ENCODE measurements around the gene NPFFR2. TPM values are rescaled to one million over a fixed set of nuclear protein-coding genes. Genes with fewer than 3 reads are reported as not detected.
"Not testable (repeated sequence)": the region's sequence is repeated elsewhere in the genome, so short reads cannot be mapped to it uniquely, and the experiment has no call there.

NPFFR2 gene
- not detected for total RNA-seq

- intact Hi-C loops (cut with DNase I) = no loop called here
- ATAC-seq (peak; percentile 82), DNase-seq (ENCODE audit: low spot score) (peak; percentile 59)
Observed at GRCh38 chr4:72031868-72032608, at the start of gene NPFFR2. TSS of gene NPFFR2 (plus strand) at chr4:72032000. CDS start at chr4:72128592, 96,592 bp downstream.

DNA sequence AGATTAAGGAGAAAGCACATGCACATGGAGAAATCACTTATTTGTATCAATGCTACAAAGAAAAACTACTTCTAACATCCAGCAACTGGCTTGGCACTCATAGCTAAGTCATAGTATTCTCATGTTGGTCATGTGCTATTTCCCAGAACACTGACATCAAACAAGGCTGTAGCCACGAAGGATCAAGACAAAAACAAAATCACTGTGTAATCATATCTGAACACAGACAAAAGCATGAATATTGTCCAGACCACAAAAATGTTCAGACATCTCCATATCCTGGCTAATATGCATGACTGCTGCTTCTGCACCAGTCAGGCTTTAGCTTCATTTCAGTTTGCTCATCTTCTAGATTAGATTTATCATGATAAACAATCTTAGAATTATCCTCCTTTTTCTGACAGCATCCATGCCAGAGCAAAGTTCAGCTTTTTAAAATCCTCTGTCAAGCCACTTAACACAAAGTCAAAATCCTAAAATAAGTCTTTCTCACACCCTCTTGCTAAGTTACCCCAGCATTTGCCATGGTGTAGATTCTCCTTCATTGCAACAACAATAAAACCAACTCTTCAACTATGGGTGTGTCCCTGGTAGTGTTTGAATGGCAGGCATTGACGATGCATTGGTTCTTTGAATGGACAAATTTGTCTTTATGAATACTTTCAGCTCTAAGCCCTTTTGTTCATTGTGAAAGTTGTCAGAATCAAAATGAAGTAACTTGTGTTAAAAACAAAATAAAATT is 39.1 kb upstream of the NPFFR2 start:
- DNase-seq (ENCODE audit: low spot score) (no peak), ATAC-seq (no peak)
- intact Hi-C loops (cut with DNase I) = no loop called here

DNA sequence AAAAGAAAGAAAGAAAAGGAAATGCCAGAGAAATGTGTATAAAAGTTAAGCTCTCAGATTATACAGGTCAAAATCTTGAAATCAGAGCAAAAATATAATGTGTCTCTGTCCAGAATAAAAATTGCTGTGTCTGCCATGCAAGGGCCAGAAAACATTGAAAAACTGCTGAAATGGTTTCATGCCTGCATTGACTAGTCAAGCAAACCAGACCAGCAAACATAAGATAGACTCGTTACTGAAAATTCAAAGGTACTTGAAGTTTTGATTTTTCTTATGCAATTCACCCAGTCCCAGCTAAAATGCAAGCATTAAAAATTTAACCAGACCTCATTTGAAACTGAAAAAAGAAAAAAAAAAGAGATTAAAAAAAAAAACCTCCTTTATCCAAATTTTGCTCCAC is 37.2 kb upstream of the NPFFR2 start:
- intact Hi-C loops (cut with DNase I) = no loop called here
- DNase-seq (ENCODE audit: low spot score) (no peak), ATAC-seq (no peak)

- DNase-seq (ENCODE audit: low spot score) (no peak), ATAC-seq (no peak)
- intact Hi-C loops (cut with DNase I) = no loop called here
Observed at GRCh38 chr4:71995297-71995696, 36.5 kb upstream of the NPFFR2 start.

- ATAC-seq = no peak
- no peak for DNase-seq (ENCODE audit: low spot score)
- intact Hi-C loops (cut with DNase I) = no loop called here
Observed at GRCh38 chr4:72006586-72006985, 25.2 kb upstream of the NPFFR2 start.

DNA sequence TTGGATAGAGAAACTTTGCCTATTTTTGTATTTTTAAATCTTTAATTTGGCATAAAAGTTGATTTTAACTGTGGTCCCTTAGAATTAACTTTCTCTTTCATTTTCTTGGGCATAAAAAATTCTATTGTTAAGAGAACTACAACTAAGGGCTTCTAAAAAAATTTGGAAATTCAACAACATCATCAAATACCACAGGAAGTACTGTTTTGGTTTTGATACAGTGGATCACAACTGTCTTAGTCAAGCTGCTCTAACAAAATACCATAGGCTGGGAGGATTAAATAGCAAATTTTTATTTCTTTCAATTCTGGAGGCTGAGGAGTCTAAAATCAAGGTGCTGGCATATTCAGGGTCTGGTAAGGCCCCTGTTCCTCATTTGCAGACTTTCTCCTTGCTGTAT is 19.9 kb upstream of the NPFFR2 start:
- no peak for DNase-seq (ENCODE audit: low spot score)
- no peak for ATAC-seq
- intact Hi-C loops (cut with DNase I) = no loop called here

DNA sequence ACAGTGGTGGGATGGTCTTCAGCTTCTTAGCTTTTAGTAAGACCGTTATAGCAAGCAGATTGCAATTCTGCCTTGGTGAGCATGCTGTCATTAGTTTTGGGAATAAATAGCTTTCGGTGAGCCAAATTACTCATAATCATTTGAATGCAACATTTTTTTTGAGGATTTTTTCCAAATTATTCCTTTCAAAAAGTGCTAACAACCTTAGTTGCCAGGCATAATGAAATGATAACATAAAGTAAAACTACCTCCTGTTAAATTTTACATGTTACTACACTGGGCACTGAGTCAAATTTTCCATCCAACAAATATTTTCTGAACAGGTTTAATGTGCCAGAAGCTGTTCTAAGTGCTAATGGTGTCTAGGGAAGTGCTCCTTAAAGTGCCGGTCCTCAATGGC is 15.8 kb upstream of the NPFFR2 start:
- intact Hi-C loops (cut with DNase I) = no loop called here
- DNase-seq (ENCODE audit: low spot score) (no peak), ATAC-seq (no peak)

DNA sequence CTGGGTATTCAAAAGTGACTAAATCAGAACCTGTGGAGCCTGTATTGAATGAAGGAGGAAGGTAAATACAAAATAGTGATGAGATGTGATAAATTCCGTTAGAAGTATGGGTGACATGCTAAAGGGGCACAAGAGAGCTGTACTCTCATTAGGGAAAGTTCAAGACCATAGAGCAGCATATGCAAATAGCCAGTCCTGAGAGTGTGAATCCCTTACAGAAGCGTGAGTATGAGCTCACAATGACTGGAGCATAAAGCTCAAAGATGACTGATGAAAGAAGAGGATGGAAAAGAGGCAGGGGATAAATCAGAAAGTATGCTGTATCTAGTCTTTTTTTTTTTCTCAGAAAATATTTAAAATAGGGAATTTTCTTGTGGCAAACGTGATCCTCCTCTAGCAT is 12.1 kb upstream of the NPFFR2 start:
- DNase-seq (ENCODE audit: low spot score) (no peak), ATAC-seq (no peak)
- intact Hi-C loops (cut with DNase I) = no loop called here

- intact Hi-C loops (cut with DNase I) = no loop called here
- no peak for DNase-seq (ENCODE audit: low spot score)
- no peak for ATAC-seq
Observed at GRCh38 chr4:72022553-72022952, 9.2 kb upstream of the NPFFR2 start.

DNA sequence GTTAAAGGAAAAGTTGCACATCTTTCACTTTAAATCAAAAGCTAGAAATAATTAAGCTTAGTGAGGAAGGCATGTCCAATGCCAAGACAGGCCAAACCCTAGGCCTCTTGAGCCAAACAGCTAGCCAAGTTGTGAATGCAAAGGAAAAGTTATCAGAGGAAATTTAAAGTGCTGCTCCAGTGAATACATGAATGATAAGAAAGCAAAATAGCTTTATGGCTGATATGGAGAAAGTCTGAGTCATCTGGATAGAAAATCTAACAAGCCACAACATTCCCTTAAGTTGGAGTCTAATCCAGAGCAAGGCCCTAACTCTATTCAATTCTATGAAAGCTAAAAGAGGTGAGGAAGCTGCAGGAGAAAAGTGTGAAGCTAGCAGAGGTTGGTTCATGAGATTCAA is 23.8 kb downstream of the NPFFR2 start:
- no peak for DNase-seq (ENCODE audit: low spot score)
- ATAC-seq = no peak
- intact Hi-C loops (cut with DNase I) = no loop called here

DNA sequence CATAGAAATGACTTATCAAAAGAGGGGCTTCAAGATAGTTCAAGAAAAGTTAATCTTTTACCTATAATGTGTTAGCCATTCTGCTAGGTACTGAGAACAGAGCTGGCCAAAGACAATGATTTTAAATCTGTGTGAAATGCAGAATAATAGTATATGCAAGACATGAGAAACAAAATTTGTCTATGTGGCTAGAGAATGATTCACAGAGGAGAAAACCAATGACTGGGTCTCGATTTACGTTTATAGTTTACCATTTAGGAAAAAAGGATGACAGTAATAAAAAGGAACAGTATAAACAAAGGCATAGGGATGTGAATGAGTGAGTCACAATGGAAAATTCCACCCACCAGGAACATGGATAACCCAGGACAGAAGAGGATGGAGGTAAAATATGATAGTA is 31.9 kb downstream of the NPFFR2 start:
- DNase-seq (ENCODE audit: low spot score) (no peak), ATAC-seq (no peak)
- intact Hi-C loops (cut with DNase I) = no loop called here

GRCh38 chr4:72067051-72067450 is 35.3 kb downstream of the NPFFR2 start:
- DNase-seq (ENCODE audit: low spot score) (no peak), ATAC-seq (no peak)
- intact Hi-C loops (cut with DNase I) = no loop called here

- intact Hi-C loops (cut with DNase I) = no loop called here
- DNase-seq (ENCODE audit: low spot score) (no peak), ATAC-seq (no peak)
Observed at GRCh38 chr4:72073816-72074215, 42.0 kb downstream of the NPFFR2 start.

DNA sequence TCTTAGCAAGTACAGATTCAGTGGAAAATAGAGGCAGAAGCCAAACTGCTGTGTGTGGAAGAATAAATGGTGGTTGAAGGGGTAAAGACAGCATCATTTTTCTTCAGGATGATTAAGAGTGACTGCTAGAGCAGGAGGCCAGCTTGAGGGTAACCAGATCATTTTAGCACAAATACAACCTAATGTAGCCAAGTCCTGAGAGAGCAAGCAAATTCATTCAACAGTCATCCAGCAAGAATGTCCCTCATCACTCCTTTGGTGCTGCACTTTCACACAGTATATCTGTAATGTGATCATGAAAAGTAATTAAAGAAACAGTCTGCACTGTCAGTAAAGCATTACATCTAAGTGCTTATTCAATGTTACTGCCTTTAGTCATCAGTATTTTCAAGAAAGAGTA is 44.8 kb downstream of the NPFFR2 start:
- ATAC-seq (no peak), DNase-seq (ENCODE audit: low spot score) (no peak)
- intact Hi-C loops (cut with DNase I) = no loop called here

- DNase-seq (ENCODE audit: low spot score) (no peak), ATAC-seq (no peak)
- intact Hi-C loops (cut with DNase I) = no loop called here
Observed at GRCh38 chr4:72077346-72077745, 45.5 kb downstream of the NPFFR2 start.

DNA sequence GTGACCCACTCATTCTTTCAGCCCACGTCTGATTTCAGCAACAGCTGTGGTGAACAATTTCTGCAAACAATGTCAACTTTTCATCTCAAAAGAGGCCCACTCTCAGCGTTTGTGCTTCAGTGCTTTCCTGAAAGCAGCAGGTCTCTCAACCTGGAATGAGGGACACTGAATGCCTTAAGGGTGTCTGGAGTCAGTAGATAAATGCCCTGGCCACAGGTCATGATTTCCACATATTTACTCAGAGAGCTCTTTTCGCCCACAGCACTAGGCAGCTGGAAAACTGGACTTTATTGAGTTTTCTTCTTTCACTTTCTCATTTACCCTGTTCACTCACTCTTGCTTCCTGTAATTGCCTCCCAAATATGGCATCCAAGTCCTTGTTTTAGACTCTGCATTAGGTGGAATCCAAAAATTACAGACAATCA is 52.8 kb downstream of the NPFFR2 start:
- no peak for DNase-seq (ENCODE audit: low spot score)
- no peak for ATAC-seq
- intact Hi-C loops (cut with DNase I) = no loop called here

- ATAC-seq; DNase-seq (ENCODE audit: low spot score); intact Hi-C loops (cut with DNase I): not testable (repeated sequence)
Observed at GRCh38 chr4:72090606-72091005, 58.8 kb downstream of the NPFFR2 start.

DNA sequence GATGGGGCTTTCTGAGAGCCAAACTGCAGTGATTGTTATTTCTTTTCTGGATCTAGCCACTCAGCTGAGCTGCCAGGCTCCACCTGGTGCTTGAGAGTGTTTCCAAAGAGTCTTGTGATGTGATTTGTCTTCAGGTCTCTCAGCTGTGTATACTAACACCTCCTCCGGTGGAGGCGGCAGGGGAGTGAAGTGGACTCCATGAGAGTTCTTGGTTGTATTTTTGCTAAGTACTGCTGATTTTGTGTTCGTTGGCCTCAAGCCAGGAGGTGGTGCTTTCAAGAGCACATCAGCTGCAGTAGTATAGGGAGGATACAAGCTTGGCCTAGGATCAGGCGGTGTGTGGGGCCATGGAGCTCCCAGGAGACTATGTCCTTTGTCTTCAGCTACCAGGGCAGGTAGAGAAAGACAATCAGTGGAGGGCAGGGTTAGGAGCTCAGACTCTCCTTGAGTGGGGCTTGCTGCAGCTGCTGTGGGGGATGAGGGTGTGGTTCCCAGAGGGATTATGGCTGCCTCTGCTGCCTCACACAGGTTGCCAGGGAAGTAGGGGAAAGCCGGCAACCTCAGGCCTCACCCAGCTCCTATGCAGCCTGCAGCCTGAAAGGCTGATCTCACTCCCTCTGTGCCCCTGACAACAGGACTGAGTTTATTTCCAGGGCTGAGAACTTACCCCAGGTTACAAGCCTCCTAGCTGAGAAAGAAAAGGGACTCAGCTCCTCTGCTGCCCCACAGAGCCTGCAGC is 62.4 kb downstream of the NPFFR2 start:
- intact Hi-C loops (cut with DNase I) = no loop called here
- DNase-seq (ENCODE audit: low spot score) (no peak), ATAC-seq (no peak)

GRCh38 chr4:72107456-72107855 is 75.7 kb downstream of the NPFFR2 start:
- intact Hi-C loops (cut with DNase I) = no loop called here
- DNase-seq (ENCODE audit: low spot score) = no peak
- no peak for ATAC-seq

- intact Hi-C loops (cut with DNase I) = no loop called here
- no peak for DNase-seq (ENCODE audit: low spot score)
- ATAC-seq = no peak
Observed at GRCh38 chr4:72109364-72109763, 77.6 kb downstream of the NPFFR2 start.
